Ishikawa (cell line): ENCODE results near the gene GNAI1.

Experiments
- CEBPB ChIP-seq: IDR thresholded peaks from 2 replicates; pipeline ENCODE4 v1.6.1; 2012
- CREB1 ChIP-seq: IDR thresholded peaks from 2 replicates; pipeline ENCODE4 v1.6.1; 2012; ENCODE audit warnings: low read depth
- EGR1 ChIP-seq: IDR thresholded peaks from 2 replicates; pipeline ENCODE4 v1.6.1; 2012
- EP300 ChIP-seq: IDR thresholded peaks from 2 replicates; pipeline ENCODE4 v1.6.1; 2012; ENCODE audit warnings: borderline replicate concordance
- FOXM1 ChIP-seq: IDR thresholded peaks from 2 replicates; pipeline ENCODE4 v1.6.1; 2012; ENCODE audit warnings: low read depth, borderline replicate concordance
- MAX ChIP-seq: IDR thresholded peaks from 2 replicates; pipeline ENCODE4 v1.6.1; 2012
- NFIC ChIP-seq: IDR thresholded peaks from 2 replicates; pipeline ENCODE4 v1.6.1; 2012
- RAD21 ChIP-seq: IDR thresholded peaks from 2 replicates; pipeline ENCODE4 v1.6.1; 2012; ENCODE audit warnings: low read depth
- TAF1 ChIP-seq: IDR thresholded peaks from 2 replicates; pipeline ENCODE4 v1.6.1; 2012; ENCODE audit warnings: low read depth, mild to moderate bottlenecking
- TCF12 ChIP-seq: IDR thresholded peaks from 2 replicates; pipeline ENCODE4 v1.6.1; 2012; ENCODE audit warnings: low read depth
- TEAD4 ChIP-seq: IDR thresholded peaks from 2 replicates; pipeline ENCODE4 v1.6.1; 2012
- YY1 ChIP-seq: IDR thresholded peaks from 2 replicates; pipeline ENCODE4 v1.6.1; 2012; ENCODE audit warnings: low read depth
- ZBTB7A ChIP-seq: IDR thresholded peaks from 2 replicates; pipeline ENCODE4 v1.6.1; 2012; ENCODE audit warnings: low read depth
- TF ChIP-seq, protein P1 (sequence below): IDR thresholded peaks from 2 replicates; pipeline ENCODE4 v1.6.1; 2012; ENCODE audit warnings: low read depth, mild to moderate bottlenecking
- TF ChIP-seq, protein P2 (sequence below): IDR thresholded peaks from 2 replicates; pipeline ENCODE4 v1.6.1; 2012

The GNAI1 gene

GRCh38 chr7:80231707-80232106, 97.1 kb downstream of the GNAI1 start:
- TF ChIP-seq, protein P1, sequence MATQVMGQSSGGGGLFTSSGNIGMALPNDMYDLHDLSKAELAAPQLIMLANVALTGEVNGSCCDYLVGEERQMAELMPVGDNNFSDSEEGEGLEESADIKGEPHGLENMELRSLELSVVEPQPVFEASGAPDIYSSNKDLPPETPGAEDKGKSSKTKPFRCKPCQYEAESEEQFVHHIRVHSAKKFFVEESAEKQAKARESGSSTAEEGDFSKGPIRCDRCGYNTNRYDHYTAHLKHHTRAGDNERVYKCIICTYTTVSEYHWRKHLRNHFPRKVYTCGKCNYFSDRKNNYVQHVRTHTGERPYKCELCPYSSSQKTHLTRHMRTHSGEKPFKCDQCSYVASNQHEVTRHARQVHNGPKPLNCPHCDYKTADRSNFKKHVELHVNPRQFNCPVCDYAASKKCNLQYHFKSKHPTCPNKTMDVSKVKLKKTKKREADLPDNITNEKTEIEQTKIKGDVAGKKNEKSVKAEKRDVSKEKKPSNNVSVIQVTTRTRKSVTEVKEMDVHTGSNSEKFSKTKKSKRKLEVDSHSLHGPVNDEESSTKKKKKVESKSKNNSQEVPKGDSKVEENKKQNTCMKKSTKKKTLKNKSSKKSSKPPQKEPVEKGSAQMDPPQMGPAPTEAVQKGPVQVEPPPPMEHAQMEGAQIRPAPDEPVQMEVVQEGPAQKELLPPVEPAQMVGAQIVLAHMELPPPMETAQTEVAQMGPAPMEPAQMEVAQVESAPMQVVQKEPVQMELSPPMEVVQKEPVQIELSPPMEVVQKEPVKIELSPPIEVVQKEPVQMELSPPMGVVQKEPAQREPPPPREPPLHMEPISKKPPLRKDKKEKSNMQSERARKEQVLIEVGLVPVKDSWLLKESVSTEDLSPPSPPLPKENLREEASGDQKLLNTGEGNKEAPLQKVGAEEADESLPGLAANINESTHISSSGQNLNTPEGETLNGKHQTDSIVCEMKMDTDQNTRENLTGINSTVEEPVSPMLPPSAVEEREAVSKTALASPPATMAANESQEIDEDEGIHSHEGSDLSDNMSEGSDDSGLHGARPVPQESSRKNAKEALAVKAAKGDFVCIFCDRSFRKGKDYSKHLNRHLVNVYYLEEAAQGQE, result no peak
- TF ChIP-seq CREB1 (no peak), TCF12 (no peak), CEBPB (no peak), TAF1 (no peak), MAX (no peak), FOXM1 (no peak), TEAD4 (no peak), YY1 (no peak)
- TF ChIP-seq, protein P2, sequence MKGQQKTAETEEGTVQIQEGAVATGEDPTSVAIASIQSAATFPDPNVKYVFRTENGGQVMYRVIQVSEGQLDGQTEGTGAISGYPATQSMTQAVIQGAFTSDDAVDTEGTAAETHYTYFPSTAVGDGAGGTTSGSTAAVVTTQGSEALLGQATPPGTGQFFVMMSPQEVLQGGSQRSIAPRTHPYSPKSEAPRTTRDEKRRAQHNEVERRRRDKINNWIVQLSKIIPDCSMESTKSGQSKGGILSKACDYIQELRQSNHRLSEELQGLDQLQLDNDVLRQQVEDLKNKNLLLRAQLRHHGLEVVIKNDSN, result no peak

DNA sequence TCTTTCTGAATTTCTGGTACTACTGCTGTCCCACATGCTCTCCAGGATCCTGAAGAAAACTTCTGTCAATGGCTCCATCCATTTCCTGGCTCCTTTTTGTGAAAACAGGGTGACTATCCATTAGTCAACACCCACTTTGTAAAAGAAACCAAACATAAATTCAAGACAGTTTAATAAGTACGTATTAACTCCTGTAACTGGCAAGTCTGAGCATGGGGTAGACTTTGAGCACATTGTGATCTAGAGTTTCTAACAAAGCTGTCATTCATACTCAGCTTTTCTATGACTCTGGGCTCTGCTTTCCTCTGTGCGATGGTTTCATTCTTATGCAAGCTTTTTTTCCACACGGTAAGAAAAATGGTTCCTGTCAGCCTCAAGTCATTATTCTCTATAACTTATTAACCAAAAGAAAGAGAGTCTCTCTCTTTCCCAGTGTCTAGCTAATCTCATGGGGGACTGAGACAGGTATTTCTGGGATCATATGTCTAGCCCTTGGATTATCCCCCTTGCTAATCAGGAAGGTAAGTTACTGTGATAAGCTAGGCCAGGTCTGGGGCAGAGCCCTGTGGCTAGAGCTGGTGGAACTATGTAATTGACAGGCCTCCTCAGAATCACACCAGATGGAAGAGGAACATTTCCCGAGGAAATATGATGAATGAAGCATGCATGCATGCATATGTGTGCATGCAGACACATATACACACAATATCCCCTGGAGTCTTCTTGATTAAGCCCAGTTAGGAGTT, 98.5 kb downstream of the GNAI1 start:
- TF ChIP-seq, protein P1, result no peak
- no peak for TF ChIP-seq EGR1
- no peak for TF ChIP-seq ZBTB7A
- TF ChIP-seq, protein P2, result no peak
- TF ChIP-seq YY1, result no peak
- TF ChIP-seq TCF12, result no peak
- TF ChIP-seq RAD21, result no peak
- TF ChIP-seq TEAD4, result no peak
- no peak for TF ChIP-seq CREB1
- TF ChIP-seq MAX, result no peak
- TF ChIP-seq NFIC, result no peak
- TF ChIP-seq EP300, result no peak
- TF ChIP-seq CEBPB, result no peak
- no peak for TF ChIP-seq FOXM1

- TF ChIP-seq FOXM1 (no peak), EGR1 (no peak), MAX (no peak), YY1 (no peak), TCF12 (no peak), TAF1 (no peak)
Measured at GRCh38 chr7:80235334-80235733, 100.7 kb downstream of the GNAI1 start.

DNA sequence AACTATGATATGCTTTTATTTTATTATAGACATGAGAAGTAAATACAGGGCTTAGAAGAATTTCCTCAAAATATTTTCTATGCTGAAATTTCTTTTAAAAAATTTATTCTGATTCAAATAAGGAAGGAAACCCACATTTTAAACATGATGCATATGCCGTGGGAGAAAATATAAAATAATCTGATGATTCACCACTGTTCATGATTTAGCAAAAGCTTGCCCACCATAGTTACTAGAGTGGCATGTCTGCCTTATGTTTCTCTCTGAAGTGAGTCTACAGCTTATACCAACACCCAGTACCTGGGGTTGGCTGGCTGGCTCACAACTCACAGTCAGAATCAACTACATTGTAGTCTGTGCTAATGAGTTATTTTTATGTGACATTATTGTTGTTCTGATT, 102.0 kb downstream of the GNAI1 start:
- TF ChIP-seq, protein P1, result no peak
- no peak for TF ChIP-seq CREB1

DNA sequence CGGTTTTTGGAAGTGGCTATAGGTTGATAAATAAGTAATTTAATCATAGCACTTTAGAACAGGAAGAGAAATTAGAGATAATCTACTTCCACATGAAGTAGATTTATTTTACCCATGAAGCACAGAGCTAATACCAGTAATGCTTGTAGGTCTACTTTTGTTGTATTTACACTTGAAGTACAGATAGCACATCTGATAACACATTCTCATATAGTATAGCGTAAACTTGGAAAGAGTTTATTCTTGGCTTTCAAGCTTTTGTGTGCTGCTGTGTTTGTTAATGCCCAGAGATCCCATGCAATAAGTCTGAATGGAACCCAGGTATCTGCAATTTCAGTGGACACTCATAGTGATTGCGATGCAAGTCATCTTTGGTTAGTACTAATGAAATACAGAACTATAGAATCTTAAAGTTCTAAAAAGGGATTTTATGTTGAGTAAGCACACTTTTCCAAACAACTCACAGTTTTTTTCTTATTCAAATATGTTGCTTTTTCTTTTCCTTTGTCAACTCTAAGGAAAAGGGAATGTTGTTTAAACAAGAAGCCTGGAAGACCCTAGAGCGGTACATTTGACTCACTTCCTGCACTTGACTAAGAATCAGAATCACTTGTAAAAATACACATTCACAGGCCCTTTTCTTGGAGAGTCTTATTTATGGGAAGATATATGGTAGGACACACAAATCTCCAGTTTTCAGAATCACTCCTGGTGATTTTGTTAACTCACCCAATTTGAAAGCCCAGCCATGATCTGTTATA, 105.8 kb downstream of the GNAI1 start:
- TF ChIP-seq YY1 (no peak), ZBTB7A (no peak), TAF1 (no peak), EP300 (no peak), TCF12 (no peak), RAD21 (no peak), NFIC (no peak), CREB1 (no peak), MAX (no peak), TEAD4 (no peak), CEBPB (no peak), FOXM1 (no peak)
- TF ChIP-seq, protein P2, result no peak
- TF ChIP-seq, protein P1, result no peak
